Fibroblast of the conjunctiva (primary cell): ENCODE data around the gene SRGN.

Experiments
- DNase-seq: peaks from one replicate; pipeline ENCODE4 v3.0.0-alpha.2; 2010; ENCODE audit warnings: low read depth

The SRGN gene

GRCh38 chr10:69090685-69091084, 2.8 kb downstream of the SRGN start:
- DNase-seq: no peak

GRCh38 chr10:69091143-69091651, 3.3 kb downstream of the SRGN start:
- DNase-seq: no peak

- peak; percentile 85 for DNase-seq
Observed at GRCh38 chr10:69092959-69093850, 5.3 kb downstream of the SRGN start.

GRCh38 chr10:69093933-69094332, 6.0 kb downstream of the SRGN start:
- no peak for DNase-seq

- DNase-seq: no peak
Observed at GRCh38 chr10:69096045-69096444, 8.1 kb downstream of the SRGN start.

- no peak for DNase-seq
Observed at GRCh38 chr10:69097729-69098128, 9.8 kb downstream of the SRGN start.

GRCh38 chr10:69100136-69100872, 12.4 kb downstream of the SRGN start:
- DNase-seq: no peak

- DNase-seq: no peak
Observed at GRCh38 chr10:69101451-69102095, 13.7 kb downstream of the SRGN start.

- DNase-seq: no peak
Observed at GRCh38 chr10:69102440-69102839, 14.5 kb downstream of the SRGN start.

GRCh38 chr10:69103784-69104183, 15.9 kb downstream of the SRGN start:
- no peak for DNase-seq

- no peak for DNase-seq
Observed at GRCh38 chr10:69104994-69105790, 17.3 kb downstream of the SRGN start.

- no peak for DNase-seq
Observed at GRCh38 chr10:69107176-69107490, 19.2 kb downstream of the SRGN start.

- DNase-seq: no peak
Observed at GRCh38 chr10:69107699-69108098, 19.8 kb downstream of the SRGN start.

- no peak for DNase-seq
Observed at GRCh38 chr10:69119896-69120295, 32.0 kb downstream of the SRGN start.

GRCh38 chr10:69123306-69123746, 35.4 kb downstream of the SRGN start:
- peak; percentile 43 for DNase-seq

- DNase-seq: peak; percentile 98
Observed at GRCh38 chr10:69123747-69124562, 36.1 kb downstream of the SRGN start, which contains the start of gene VPS26A. Gene VPS26A (plus strand): TSS chr10:69124178. CDS start chr10:69124278, 100 bp downstream.

GRCh38 chr10:69124563-69125268, 36.8 kb downstream of the SRGN start:
- peak; percentile 23 for DNase-seq

- DNase-seq: no peak
Observed at GRCh38 chr10:69125554-69125953, 37.7 kb downstream of the SRGN start.

- DNase-seq: no peak
Observed at GRCh38 chr10:69130251-69130650, 42.3 kb downstream of the SRGN start.

GRCh38 chr10:69139961-69140360, 52.1 kb downstream of the SRGN start:
- DNase-seq: no peak
